ENCODE results near the gene BRSK2.

BRSK2 gene

GRCh38 chr11:1453611-1454034 lies 63.9 kb downstream of the BRSK2 start:
- no peak for DNase-seq (ENCODE audit: low read depth)

- DNase-seq (ENCODE audit: low read depth) = no peak
Measured at GRCh38 chr11:1454576-1454975, 64.8 kb downstream of the BRSK2 start.

GRCh38 chr11:1455032-1455762 lies 65.5 kb downstream of the BRSK2 start:
- no peak for DNase-seq (ENCODE audit: low read depth)

GRCh38 chr11:1455763-1456060 lies 66.0 kb downstream of the BRSK2 start:
- DNase-seq (ENCODE audit: low read depth) = no peak

GRCh38 chr11:1456176-1456575 lies 66.4 kb downstream of the BRSK2 start:
- DNase-seq (ENCODE audit: low read depth) = no peak

- no peak for DNase-seq (ENCODE audit: low read depth)
Measured at GRCh38 chr11:1456596-1457325, 67.0 kb downstream of the BRSK2 start.

- no peak for DNase-seq (ENCODE audit: low read depth)
Measured at GRCh38 chr11:1457326-1457680, 67.6 kb downstream of the BRSK2 start.

GRCh38 chr11:1457856-1458255 lies 68.1 kb downstream of the BRSK2 start:
- DNase-seq (ENCODE audit: low read depth) = no peak

- no peak for DNase-seq (ENCODE audit: low read depth)
Measured at GRCh38 chr11:1458340-1459218, 68.8 kb downstream of the BRSK2 start.

GRCh38 chr11:1459219-1459575 lies 69.5 kb downstream of the BRSK2 start:
- DNase-seq (ENCODE audit: low read depth) = no peak

- DNase-seq (ENCODE audit: low read depth) = no peak
Measured at GRCh38 chr11:1459764-1460395, 70.1 kb downstream of the BRSK2 start.

GRCh38 chr11:1460396-1460985 lies 70.8 kb downstream of the BRSK2 start:
- DNase-seq (ENCODE audit: low read depth) = no peak

GRCh38 chr11:1460986-1461825 lies 71.5 kb downstream of the BRSK2 start:
- no peak for DNase-seq (ENCODE audit: low read depth)

- no peak for DNase-seq (ENCODE audit: low read depth)
Measured at GRCh38 chr11:1461826-1462697, 72.3 kb downstream of the BRSK2 start.

- DNase-seq (ENCODE audit: low read depth) = no peak
Measured at GRCh38 chr11:1462698-1462975, 72.9 kb downstream of the BRSK2 start.

GRCh38 chr11:1463056-1463455 lies 73.3 kb downstream of the BRSK2 start:
- DNase-seq (ENCODE audit: low read depth) = no peak

GRCh38 chr11:1466784-1467183 lies 77.0 kb downstream of the BRSK2 start:
- DNase-seq (ENCODE audit: low read depth) = no peak

GRCh38 chr11:1467270-1467669 lies 77.5 kb downstream of the BRSK2 start:
- no peak for DNase-seq (ENCODE audit: low read depth)

GRCh38 chr11:1468002-1468401 lies 78.3 kb downstream of the BRSK2 start:
- no peak for DNase-seq (ENCODE audit: low read depth)

- no peak for DNase-seq (ENCODE audit: low read depth)
Measured at GRCh38 chr11:1468473-1469066, 78.8 kb downstream of the BRSK2 start.

Data from GM04504 (cell line).